Measurements from ENCODE around the gene EPB41. TPM values are rescaled to one million over a fixed set of nuclear protein-coding genes. Genes with fewer than 3 reads are reported as not detected.
"Not testable (repeated sequence)": the region's sequence is repeated elsewhere in the genome, so short reads cannot be mapped to it uniquely, and the experiment has no call there.

The EPB41 gene
- total RNA-seq, 2 experiments from 2014 or later, result 67.6 to 71.0 TPM

DNA sequence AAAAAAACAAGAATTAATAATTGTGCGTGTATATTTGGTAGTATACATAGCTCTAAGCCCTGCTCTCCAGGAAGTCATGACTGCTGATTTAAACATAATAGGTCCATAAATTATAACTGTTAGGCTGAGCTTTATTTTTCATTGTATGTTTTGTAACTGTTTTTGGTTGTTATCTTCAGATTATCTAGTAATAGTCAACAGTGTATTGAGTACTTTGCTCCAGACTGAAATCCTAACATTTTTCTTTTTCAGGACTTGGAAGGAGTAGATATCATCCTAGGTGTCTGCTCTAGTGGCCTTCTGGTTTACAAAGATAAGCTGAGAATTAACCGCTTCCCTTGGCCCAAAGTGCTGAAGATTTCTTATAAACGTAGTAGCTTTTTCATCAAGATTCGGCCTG is 118.5 kb downstream of the EPB41 start:
- H3K27ac Mint-ChIP-seq, result no peak overlapping the region
- POLR2A ChIA-PET, result interaction anchor here (2.0 kb wide), 1 partner anchor 151 kb away, joined by 7 read pairs; no protein-coding TSS in a partner anchor
- no peaks in the 10 kb centered on the region for H3K27me3 Mint-ChIP-seq
- no peaks in the 10 kb centered on the region for H3K4me1 Mint-ChIP-seq (ENCODE audit: low read depth)
- intact Hi-C loops (cut with micrococcal nuclease), result loop anchor here (1.0 to 10.0 kb wide), 2 partner anchors 151 to 248 kb away; no protein-coding TSS in a partner anchor
- no peaks in the 10 kb centered on the region for H3K9me3 Mint-ChIP-seq
- CTCF ChIA-PET, result interaction anchor here (0.7 to 17.0 kb wide), 21 partner anchors 8 to 674 kb away, joined by 3 to 401 read pairs (median 6); partner anchors contain the start of genes EPB41 and YTHDF2
- H3K36me3 Mint-ChIP-seq, result peaks cover 10% of the 10 kb centered on the region
- H3K4me3 Mint-ChIP-seq, result no peak overlapping the region
- no peak for DNase-seq

DNA sequence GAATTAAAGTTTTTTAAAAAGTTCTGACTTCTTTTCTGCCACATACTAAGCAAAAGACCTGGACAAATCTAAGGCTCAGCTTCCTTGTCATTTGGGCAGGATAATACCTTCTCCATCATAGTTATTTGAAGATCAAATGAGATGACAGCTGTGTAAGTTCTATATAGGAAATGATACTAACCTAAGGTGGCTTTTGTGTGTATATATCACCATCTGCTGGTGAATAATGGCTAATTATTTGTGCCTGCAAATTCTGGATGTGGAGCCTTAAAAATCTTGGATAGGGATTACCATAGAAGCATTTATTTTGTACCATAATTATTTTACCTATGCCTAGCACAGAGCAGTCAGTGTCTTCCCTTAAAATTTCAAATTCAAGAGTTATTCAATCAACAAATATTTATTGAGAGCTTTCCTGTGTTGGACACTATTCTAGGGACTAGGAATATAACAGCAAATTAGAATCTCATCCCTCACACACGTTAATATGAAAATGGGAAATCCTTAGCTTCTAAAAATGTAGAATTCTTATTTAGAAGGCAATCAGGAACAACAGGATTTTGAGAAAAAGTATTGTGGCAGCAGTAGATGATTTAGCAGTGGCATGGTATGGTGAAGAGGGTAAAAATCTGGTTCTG is 119.6 kb downstream of the EPB41 start:
- ChIA-PET POLR2A (interaction anchor here (0.5 to 2.0 kb wide), 2 partner anchors 150 to 152 kb away, joined by 3 to 7 read pairs; no protein-coding TSS in a partner anchor), CTCF (interaction anchor here (0.6 to 17.0 kb wide), 38 partner anchors 9 to 298 kb away, joined by 3 to 401 read pairs (median 4); partner anchors contain the start of gene EPB41)
- intact Hi-C loops (cut with micrococcal nuclease), result loop anchor here (1.0 to 10.0 kb wide), 3 partner anchors 152 to 249 kb away; no protein-coding TSS in a partner anchor
- H3K4me1 Mint-ChIP-seq (ENCODE audit: low read depth), result no peaks in the 10 kb centered on the region
- peaks cover 10% of the 10 kb centered on the region for H3K36me3 Mint-ChIP-seq
- DNase-seq, result no peak
- H3K9me3 Mint-ChIP-seq, result no peaks in the 10 kb centered on the region
- no peak overlapping the region for H3K27ac Mint-ChIP-seq
- no peaks in the 10 kb centered on the region for H3K27me3 Mint-ChIP-seq
- H3K4me3 Mint-ChIP-seq, result no peak overlapping the region

DNA sequence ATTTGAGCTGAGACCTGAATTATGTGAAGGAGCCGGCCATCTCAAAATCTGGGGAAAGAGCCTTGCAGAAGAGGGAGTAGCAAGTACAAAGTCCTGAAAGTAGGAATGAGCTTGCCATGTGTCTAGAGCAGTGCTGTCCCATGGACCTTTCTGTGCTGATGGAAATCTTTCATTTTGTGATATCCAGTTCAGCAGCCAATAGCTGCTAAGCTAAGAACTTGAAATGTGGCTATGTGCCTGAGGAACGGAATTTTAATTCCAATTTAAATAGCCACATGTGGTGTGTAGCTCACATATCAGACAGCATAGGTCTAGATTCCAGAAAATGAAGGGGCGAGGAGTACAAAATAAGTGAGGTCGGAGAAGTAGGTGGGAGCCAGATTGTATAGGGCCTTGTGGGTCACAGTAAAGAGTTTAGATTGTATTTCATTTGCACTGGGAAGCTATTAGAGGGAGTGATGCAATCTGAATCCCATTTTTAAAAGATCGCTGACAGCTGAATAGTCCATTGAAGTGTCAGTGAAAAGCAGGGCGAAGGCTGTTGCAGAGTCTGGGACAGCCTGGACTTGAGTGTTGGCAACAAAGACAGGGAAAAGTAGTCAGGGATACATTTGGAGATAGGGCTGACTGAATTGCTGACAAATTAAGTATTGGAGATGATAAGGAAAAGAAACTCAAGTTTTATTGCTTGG is 129.1 kb downstream of the EPB41 start:
- Mint-ChIP-seq H3K4me1 (ENCODE audit: low read depth) (peaks cover 29% of the 10 kb centered on the region), H3K27ac (peak overlapping the region; percentile 49), H3K9me3 (no peaks in the 10 kb centered on the region), H3K36me3 (peaks cover 9% of the 10 kb centered on the region), H3K27me3 (no peaks in the 10 kb centered on the region), H3K4me3 (no peak overlapping the region)
- DNase-seq, result no peak
- intact Hi-C loops (cut with micrococcal nuclease), result loop anchor here (5.0 kb wide), 1 partner anchor 71 kb away; no protein-coding TSS in a partner anchor
- ChIA-PET POLR2A (interaction anchor here (0.6 kb wide), 1 partner anchor 112 kb away, joined by 3 read pairs; no protein-coding TSS in a partner anchor), CTCF (interaction anchor here (0.6 to 17.0 kb wide), 9 partner anchors 9 to 307 kb away, joined by 3 to 401 read pairs (median 4); partner anchors contain the start of gene YTHDF2)

DNA sequence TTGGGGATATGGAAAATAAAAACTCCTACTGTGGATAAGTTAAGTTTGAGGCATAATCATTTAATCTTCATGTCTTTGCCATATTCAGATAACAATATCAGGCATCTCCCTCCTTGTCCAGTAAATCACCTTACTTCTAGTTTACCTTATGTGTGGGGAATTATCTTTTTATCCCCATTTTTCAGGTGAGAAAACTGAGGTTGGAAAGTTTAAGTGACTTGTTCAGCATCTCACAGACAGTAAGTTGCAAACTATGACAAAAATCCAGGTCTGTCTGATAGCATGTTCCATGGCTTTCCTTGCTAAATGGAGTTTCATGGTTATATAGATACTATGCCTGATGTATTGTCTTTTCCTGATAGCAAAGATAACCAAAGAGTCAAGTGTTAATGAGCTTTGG is 129.6 kb downstream of the EPB41 start:
- H3K4me3 Mint-ChIP-seq, result no peak overlapping the region
- ChIA-PET POLR2A (interaction anchor here (0.6 kb wide), 1 partner anchor 113 kb away, joined by 3 read pairs; no protein-coding TSS in a partner anchor), CTCF (interaction anchor here (0.9 to 17.0 kb wide), 7 partner anchors 9 to 308 kb away, joined by 3 to 401 read pairs (median 4); partner anchors contain the start of gene YTHDF2)
- H3K36me3 Mint-ChIP-seq, result peaks cover 10% of the 10 kb centered on the region
- intact Hi-C loops (cut with micrococcal nuclease), result loop anchor here (5.0 kb wide), 1 partner anchor 72 kb away; no protein-coding TSS in a partner anchor
- DNase-seq, result no peak
- H3K4me1 Mint-ChIP-seq (ENCODE audit: low read depth), result peaks cover 30% of the 10 kb centered on the region
- H3K9me3 Mint-ChIP-seq, result no peaks in the 10 kb centered on the region
- H3K27ac Mint-ChIP-seq, result no peak overlapping the region
- H3K27me3 Mint-ChIP-seq, result no peaks in the 10 kb centered on the region

DNA sequence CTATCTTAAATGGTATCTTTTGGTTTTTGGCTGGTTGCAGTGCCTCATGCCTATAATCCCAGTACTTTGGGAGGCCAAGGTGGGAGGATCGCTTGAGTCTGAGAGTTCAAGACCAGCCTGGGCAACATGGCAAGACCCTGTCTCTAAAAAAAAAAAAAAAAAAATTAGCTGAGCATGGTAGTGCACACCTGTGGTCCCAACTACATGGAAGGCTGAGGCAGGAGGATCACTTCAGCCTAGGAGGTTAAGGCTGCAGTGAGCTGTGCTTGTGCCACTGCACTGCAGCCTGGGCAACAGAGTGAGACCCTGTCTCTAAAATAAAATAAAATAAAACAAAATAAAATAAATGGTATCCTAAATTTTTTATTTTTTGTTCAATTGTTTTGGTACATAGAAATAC is 131.3 kb downstream of the EPB41 start:
- H3K4me3 Mint-ChIP-seq; CTCF ChIA-PET; H3K9me3 Mint-ChIP-seq; intact Hi-C loops (cut with micrococcal nuclease); DNase-seq; H3K27ac Mint-ChIP-seq; POLR2A ChIA-PET; H3K27me3 Mint-ChIP-seq; H3K36me3 Mint-ChIP-seq: not testable (repeated sequence)
- peaks cover 31% of the 10 kb centered on the region for H3K4me1 Mint-ChIP-seq (ENCODE audit: low read depth)

DNA sequence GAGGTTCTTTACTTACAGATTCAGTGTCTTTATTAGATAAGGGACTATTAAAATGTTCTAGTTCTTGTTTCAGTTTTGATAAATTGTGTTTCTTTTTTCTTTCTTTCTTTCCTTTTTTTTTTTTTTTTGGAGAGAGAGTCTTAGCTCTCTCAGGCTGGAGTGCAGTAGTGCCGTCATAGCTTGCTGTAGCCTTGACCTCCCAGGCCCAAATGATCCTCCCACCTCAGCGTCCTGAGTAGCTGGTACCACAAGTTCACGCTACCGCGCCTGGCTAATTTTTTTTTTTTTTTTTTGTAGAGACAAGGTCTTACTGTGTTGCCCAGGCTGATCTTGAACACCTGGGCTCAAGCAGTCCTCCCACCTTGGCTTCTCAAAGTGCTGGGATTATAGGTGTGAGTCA is 132.8 kb downstream of the EPB41 start:
- POLR2A ChIA-PET, result interaction anchor here (0.7 kb wide), 1 partner anchor 135 kb away, joined by 3 read pairs; the partner anchor contains the start of gene SRSF4

DNA sequence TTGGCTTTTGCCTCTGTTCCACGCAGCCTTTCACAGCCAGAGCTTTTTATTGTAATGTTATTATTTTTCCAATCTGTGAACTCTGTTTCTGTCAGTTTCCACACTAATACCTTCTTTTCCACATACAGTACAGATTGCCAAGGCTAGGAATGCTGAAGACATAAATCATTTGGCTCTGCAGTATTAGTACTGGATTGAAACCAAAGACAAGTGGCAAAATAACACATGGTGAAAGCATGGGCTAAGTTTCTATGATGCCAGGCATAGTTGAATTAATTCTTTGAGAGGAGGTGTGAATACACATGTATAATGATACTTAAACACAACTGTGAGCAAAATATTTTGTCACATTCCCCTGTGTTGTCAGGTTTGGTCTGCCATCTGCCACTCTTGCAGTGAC is 135.8 kb downstream of the EPB41 start:
- POLR2A ChIA-PET, result no interaction called here
- H3K27me3 Mint-ChIP-seq, result no peaks in the 10 kb centered on the region
- no peak overlapping the region for H3K27ac Mint-ChIP-seq
- no peak for DNase-seq
- H3K36me3 Mint-ChIP-seq, result peaks cover 9% of the 10 kb centered on the region
- H3K4me1 Mint-ChIP-seq (ENCODE audit: low read depth), result peaks cover 7% of the 10 kb centered on the region
- no peaks in the 10 kb centered on the region for H3K9me3 Mint-ChIP-seq
- intact Hi-C loops (cut with micrococcal nuclease), result no loop called here
- CTCF ChIA-PET, result interaction anchor here (1.1 to 3.3 kb wide), 2 partner anchors 16 to 173 kb away, joined by 6 to 17 read pairs; no protein-coding TSS in a partner anchor
- no peak overlapping the region for H3K4me3 Mint-ChIP-seq

More for the DNA sequence above, 132.8 kb downstream of the EPB41 start:
- Mint-ChIP-seq H3K27ac (no peak overlapping the region), H3K4me3 (no peak overlapping the region), H3K4me1 (ENCODE audit: low read depth) (peaks cover 22% of the 10 kb centered on the region), H3K27me3 (no peaks in the 10 kb centered on the region), H3K9me3 (no peaks in the 10 kb centered on the region), H3K36me3 (peaks cover 9% of the 10 kb centered on the region)
- no peak for DNase-seq
- intact Hi-C loops (cut with micrococcal nuclease), result no loop called here
- CTCF ChIA-PET, result interaction anchor here (1.9 kb wide), 1 partner anchor 165 kb away, joined by 6 read pairs; no protein-coding TSS in a partner anchor

DNA sequence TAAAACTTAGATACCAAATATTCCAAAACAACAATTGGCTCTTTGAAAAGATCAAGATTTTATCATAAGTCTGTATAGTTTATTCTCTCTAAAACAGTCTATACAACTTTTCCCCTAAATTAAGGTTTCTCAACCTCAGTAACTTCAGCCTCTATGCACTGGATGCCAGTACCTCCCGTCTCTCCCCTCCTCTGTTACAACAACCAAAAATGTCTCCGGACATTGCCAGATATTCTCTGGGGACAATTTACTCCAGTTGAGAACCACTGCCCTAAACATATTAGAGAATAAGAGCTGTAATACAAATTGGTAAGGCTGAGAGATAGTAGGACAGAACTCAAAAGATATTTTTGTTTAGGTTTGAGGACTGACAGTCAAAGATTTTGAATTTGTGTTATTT is 137.7 kb downstream of the EPB41 start:
- Mint-ChIP-seq H3K4me3 (no peak overlapping the region), H3K4me1 (ENCODE audit: low read depth) (peaks cover 3% of the 10 kb centered on the region), H3K9me3 (no peaks in the 10 kb centered on the region), H3K27ac (no peak overlapping the region), H3K36me3 (peaks cover 10% of the 10 kb centered on the region), H3K27me3 (no peaks in the 10 kb centered on the region)
- ChIA-PET POLR2A (no interaction called here), CTCF (no interaction called here)
- intact Hi-C loops (cut with micrococcal nuclease), result no loop called here
- DNase-seq, result no peak

DNA sequence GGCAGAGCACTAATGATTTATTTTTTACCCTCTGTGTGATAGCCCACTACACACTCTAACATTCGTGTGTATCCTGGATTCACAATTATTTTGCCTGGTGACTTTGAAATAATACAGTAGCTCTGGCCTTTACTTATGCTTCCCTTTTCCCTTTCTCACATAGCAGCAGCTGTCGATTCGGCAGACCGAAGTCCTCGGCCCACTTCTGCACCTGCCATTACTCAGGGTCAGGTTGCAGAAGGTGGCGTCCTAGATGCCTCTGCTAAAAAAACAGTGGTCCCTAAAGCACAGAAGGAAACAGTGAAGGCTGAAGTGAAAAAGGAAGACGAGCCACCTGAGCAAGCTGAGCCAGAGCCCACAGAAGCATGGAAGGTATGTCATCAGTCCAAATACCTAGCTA is 138.6 kb downstream of the EPB41 start:
- no peak overlapping the region for H3K27ac Mint-ChIP-seq
- no peak overlapping the region for H3K4me3 Mint-ChIP-seq
- peaks cover 4% of the 10 kb centered on the region for H3K4me1 Mint-ChIP-seq (ENCODE audit: low read depth)
- H3K36me3 Mint-ChIP-seq, result peaks cover 10% of the 10 kb centered on the region
- no peak for DNase-seq
- POLR2A ChIA-PET, result no interaction called here
- CTCF ChIA-PET, result interaction anchor here (0.9 to 1.2 kb wide), 2 partner anchors 10 to 175 kb away, joined by 3 read pairs; no protein-coding TSS in a partner anchor
- intact Hi-C loops (cut with micrococcal nuclease), result no loop called here
- H3K27me3 Mint-ChIP-seq, result no peaks in the 10 kb centered on the region
- H3K9me3 Mint-ChIP-seq, result no peaks in the 10 kb centered on the region

DNA sequence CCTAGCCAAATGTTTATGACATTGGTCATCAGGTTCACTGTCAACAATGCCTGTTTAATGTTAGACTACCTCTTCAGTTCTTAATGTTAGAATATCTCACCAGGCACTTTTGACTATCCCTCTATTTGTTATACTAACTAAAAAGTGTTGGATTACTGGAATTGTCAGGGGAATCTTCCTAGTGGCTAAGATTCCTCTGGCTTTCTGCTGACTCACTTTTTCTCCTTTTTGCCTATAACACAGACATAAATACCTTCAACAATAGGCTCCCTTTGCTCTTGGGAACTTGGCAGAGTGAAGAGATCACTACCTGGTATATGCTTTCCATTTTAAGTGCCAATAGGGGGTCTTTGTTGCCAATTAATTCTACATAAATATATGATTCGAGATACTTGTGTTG is 140.8 kb downstream of the EPB41 start:
- DNase-seq, result no peak
- Mint-ChIP-seq H3K4me1 (ENCODE audit: low read depth) (peaks cover 5% of the 10 kb centered on the region), H3K9me3 (no peaks in the 10 kb centered on the region), H3K27me3 (no peaks in the 10 kb centered on the region), H3K27ac (no peak overlapping the region), H3K36me3 (peaks cover 8% of the 10 kb centered on the region), H3K4me3 (no peak overlapping the region)
- POLR2A ChIA-PET, result no interaction called here
- CTCF ChIA-PET, result no interaction called here
- intact Hi-C loops (cut with micrococcal nuclease), result no loop called here

DNA sequence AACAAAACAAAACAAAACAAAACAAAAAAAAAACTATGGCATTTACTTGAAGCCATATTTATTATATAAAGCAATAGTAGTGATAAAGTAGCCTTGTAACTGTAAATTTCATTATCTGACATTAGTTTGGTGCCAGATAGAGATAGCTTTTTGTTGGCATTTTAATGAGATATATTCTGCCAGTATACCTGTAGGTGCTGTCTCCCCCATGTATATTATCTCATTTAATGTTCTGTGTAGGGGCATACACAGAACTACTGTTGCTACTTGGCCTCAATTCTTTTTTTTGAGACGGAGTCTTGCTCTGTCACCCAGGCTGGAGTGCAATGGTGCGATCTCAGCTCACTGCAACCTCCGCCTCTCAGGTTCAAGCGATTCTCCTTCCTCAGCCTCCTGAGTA is 141.9 kb downstream of the EPB41 start:
- ChIA-PET POLR2A (interaction anchor here (0.6 kb wide), 1 partner anchor 79 kb away, joined by 6 read pairs; no protein-coding TSS in a partner anchor), CTCF (interaction anchor here (1.0 to 1.2 kb wide), 2 partner anchors 146 to 174 kb away, joined by 3 read pairs; no protein-coding TSS in a partner anchor)
- Mint-ChIP-seq H3K36me3 (peaks cover 11% of the 10 kb centered on the region), H3K4me3 (no peak overlapping the region), H3K27me3 (no peaks in the 10 kb centered on the region), H3K27ac (no peak overlapping the region), H3K4me1 (ENCODE audit: low read depth) (peaks cover 14% of the 10 kb centered on the region), H3K9me3 (no peaks in the 10 kb centered on the region)
- intact Hi-C loops (cut with micrococcal nuclease), result no loop called here
- DNase-seq, result no peak

DNA sequence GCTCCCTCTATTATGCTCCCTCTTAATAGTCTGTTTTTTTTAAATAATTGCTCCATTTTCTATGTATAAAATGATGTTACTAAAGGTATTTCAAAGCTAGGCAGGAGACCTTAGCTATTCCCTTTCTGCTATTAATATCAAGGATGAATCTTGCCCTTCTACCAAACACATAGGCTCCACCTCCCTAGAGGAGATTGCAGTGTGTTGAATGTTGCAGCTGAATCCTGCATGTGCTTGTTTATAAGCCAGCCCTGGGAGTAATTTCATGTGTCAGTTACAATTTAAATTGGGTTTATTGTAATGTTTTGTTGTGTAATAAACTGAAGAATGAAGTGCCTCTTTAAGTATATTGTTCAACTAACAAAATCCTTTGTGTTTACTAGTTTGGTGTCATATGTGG is 143.3 kb downstream of the EPB41 start:
- Mint-ChIP-seq H3K9me3 (no peaks in the 10 kb centered on the region), H3K27ac (no peak overlapping the region), H3K27me3 (no peaks in the 10 kb centered on the region), H3K36me3 (peaks cover 11% of the 10 kb centered on the region), H3K4me3 (no peak overlapping the region), H3K4me1 (ENCODE audit: low read depth) (peaks cover 26% of the 10 kb centered on the region)
- DNase-seq, result no peak
- ChIA-PET CTCF (interaction anchor here (1.0 kb wide), 1 partner anchor 23 kb away, joined by 3 read pairs; no protein-coding TSS in a partner anchor), POLR2A (no interaction called here)
- intact Hi-C loops (cut with micrococcal nuclease), result no loop called here
